T-helper 17 cell (primary cell): ENCODE results near the gene ZNF865. TPM values are rescaled to one million over a fixed set of nuclear protein-coding genes. Genes with fewer than 3 reads are reported as not detected.

Experiments
- ATAC-seq: fragments of 150-1000 bp; cut with Tn5 transposase; 2 replicates; pipeline ENCODE4 v1.10.0; 2021; ENCODE audit warnings: mild to moderate bottlenecking, moderate library complexity
- DNase-seq, 3 donors: peaks; one replicate each; pipeline versions ENCODE4 v3.0.0 to v3.0.0-alpha.2; 2020 to 2021
- H3K9me3 ChIP-seq: one replicate; pipeline ENCODE4 v1.7.0; 2013; ENCODE audit warnings: low read length, mild to moderate bottlenecking; ENCODE audit not compliant: control insufficient read depth, poor library complexity, severe bottlenecking
- H3K27ac Mint-ChIP-seq: one replicate; pipeline ENCODE4 v1.8.0; 2022; ENCODE audit warnings: mild to moderate bottlenecking, moderate library complexity, mixed read lengths
- H3K27me3 Mint-ChIP-seq: one replicate; pipeline ENCODE4 v1.8.0; 2022; ENCODE audit warnings: mixed read lengths
- H3K36me3 Mint-ChIP-seq: one replicate; pipeline ENCODE4 v1.8.0; 2022; ENCODE audit warnings: low read depth, mixed read lengths
- H3K4me1 Mint-ChIP-seq: one replicate; pipeline ENCODE4 v1.8.0; 2022; ENCODE audit warnings: mild to moderate bottlenecking, mixed read lengths
- H3K4me3 Mint-ChIP-seq: one replicate; pipeline ENCODE4 v1.8.0; 2022; ENCODE audit warnings: mild to moderate bottlenecking, moderate library complexity, mixed read lengths
- total RNA-seq, 4 donors: library from RNA in 2 of 4; stranded (reverse) in 2 of 4; gene quantifications; one replicate each; pipeline ENCODE4 v1.2.3 and lab custom pipeline; 2022 to 2026

The ZNF865 gene
- total RNA-seq, 2 donors from 2014 or later, result 12.6 to 12.8 TPM

- ATAC-seq (no peak), DNase-seq (no peak)
- Mint-ChIP-seq H3K36me3 (no peaks in the 10 kb centered on the region), H3K4me1 (peaks cover 17% of the 10 kb centered on the region), H3K4me3 (no peak overlapping the region), H3K27ac (no peak overlapping the region), H3K27me3 (no peaks in the 10 kb centered on the region)
- H3K9me3 ChIP-seq, result no peaks in the 10 kb centered on the region
Observed at GRCh38 chr19:55616395-55616875, 11.0 kb downstream of the ZNF865 start.

- ATAC-seq, result no peak
- H3K4me1 Mint-ChIP-seq, result peaks cover 11% of the 10 kb centered on the region
Observed at GRCh38 chr19:55617426-55617825, 12.0 kb downstream of the ZNF865 start.

GRCh38 chr19:55618426-55618825 is 13.0 kb downstream of the ZNF865 start:
- H3K9me3 ChIP-seq, result no peaks in the 10 kb centered on the region
- no peaks in the 10 kb centered on the region for H3K27me3 Mint-ChIP-seq
- H3K36me3 Mint-ChIP-seq, result no peaks in the 10 kb centered on the region
- DNase-seq (no peak), ATAC-seq (no peak)
- H3K27ac Mint-ChIP-seq, result no peak overlapping the region
- H3K4me1 Mint-ChIP-seq, result peaks cover 7% of the 10 kb centered on the region
- no peak overlapping the region for H3K4me3 Mint-ChIP-seq

More at GRCh38 chr19:55617426-55617825, 12.0 kb downstream of the ZNF865 start:
- no peak for DNase-seq
- no peak overlapping the region for H3K4me3 Mint-ChIP-seq
- no peaks in the 10 kb centered on the region for H3K27me3 Mint-ChIP-seq
- no peaks in the 10 kb centered on the region for H3K36me3 Mint-ChIP-seq
- H3K9me3 ChIP-seq, result no peaks in the 10 kb centered on the region
- H3K27ac Mint-ChIP-seq, result peak overlapping the region; percentile 51

DNA sequence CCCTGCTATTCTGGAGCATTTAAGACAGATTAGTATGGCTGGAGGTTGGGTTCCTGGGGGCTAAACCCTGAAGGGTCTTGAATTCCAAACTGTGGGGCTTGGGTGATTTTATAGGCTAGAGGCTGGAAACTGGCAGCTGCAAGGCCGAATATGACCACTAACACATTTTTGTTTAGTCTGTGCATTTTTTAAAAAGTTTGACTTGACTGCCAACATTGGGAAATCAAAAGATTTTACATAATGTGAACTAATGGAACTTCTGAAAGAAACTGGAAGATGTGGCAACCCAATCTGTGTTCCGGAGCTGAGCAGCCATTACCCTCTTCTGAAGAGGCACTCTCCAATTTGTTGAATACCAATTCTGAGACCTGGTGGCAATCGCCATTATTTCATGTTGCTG is 13.8 kb downstream of the ZNF865 start:
- Mint-ChIP-seq H3K4me1 (peaks cover 12% of the 10 kb centered on the region), H3K4me3 (no peak overlapping the region), H3K27ac (peak overlapping the region; percentile 11), H3K36me3 (no peaks in the 10 kb centered on the region), H3K27me3 (no peaks in the 10 kb centered on the region)
- DNase-seq (no peak), ATAC-seq (no peak)
- no peaks in the 10 kb centered on the region for H3K9me3 ChIP-seq

GRCh38 chr19:55620410-55621204 is 15.2 kb downstream of the ZNF865 start:
- ATAC-seq, result no peak
- no peak for DNase-seq
- peak overlapping the region; percentile 11 for H3K27ac Mint-ChIP-seq

GRCh38 chr19:55621205-55621672 is 15.8 kb downstream of the ZNF865 start:
- no peaks in the 10 kb centered on the region for H3K9me3 ChIP-seq
- ATAC-seq, result no peak
- Mint-ChIP-seq H3K36me3 (no peaks in the 10 kb centered on the region), H3K27me3 (no peaks in the 10 kb centered on the region), H3K4me3 (no peak overlapping the region), H3K27ac (no peak overlapping the region), H3K4me1 (peaks cover 20% of the 10 kb centered on the region)
- no peak for DNase-seq

More at GRCh38 chr19:55620410-55621204, 15.2 kb downstream of the ZNF865 start:
- H3K9me3 ChIP-seq, result no peaks in the 10 kb centered on the region
- no peaks in the 10 kb centered on the region for H3K36me3 Mint-ChIP-seq
- no peaks in the 10 kb centered on the region for H3K27me3 Mint-ChIP-seq
- H3K4me1 Mint-ChIP-seq, result peaks cover 19% of the 10 kb centered on the region
- no peak overlapping the region for H3K4me3 Mint-ChIP-seq

GRCh38 chr19:55621673-55622231 is 16.3 kb downstream of the ZNF865 start:
- no peak for ATAC-seq
- Mint-ChIP-seq H3K4me3 (no peak overlapping the region), H3K36me3 (no peaks in the 10 kb centered on the region), H3K4me1 (peaks cover 25% of the 10 kb centered on the region), H3K27me3 (no peaks in the 10 kb centered on the region), H3K27ac (no peak overlapping the region)
- H3K9me3 ChIP-seq, result no peaks in the 10 kb centered on the region
- no peak for DNase-seq

GRCh38 chr19:55622242-55622969 is 17.0 kb downstream of the ZNF865 start:
- H3K9me3 ChIP-seq, result no peaks in the 10 kb centered on the region
- Mint-ChIP-seq H3K4me1 (peaks cover 26% of the 10 kb centered on the region), H3K27ac (no peak overlapping the region), H3K36me3 (no peaks in the 10 kb centered on the region), H3K4me3 (no peak overlapping the region), H3K27me3 (no peaks in the 10 kb centered on the region)
- DNase-seq, result no peak
- ATAC-seq, result no peak

GRCh38 chr19:55623130-55623529 is 17.7 kb downstream of the ZNF865 start:
- ATAC-seq (no peak), DNase-seq (no peak)
- no peaks in the 10 kb centered on the region for H3K27me3 Mint-ChIP-seq
- H3K4me1 Mint-ChIP-seq, result peaks cover 28% of the 10 kb centered on the region
- H3K27ac Mint-ChIP-seq, result no peak overlapping the region
- no peak overlapping the region for H3K4me3 Mint-ChIP-seq
- no peaks in the 10 kb centered on the region for H3K9me3 ChIP-seq
- no peaks in the 10 kb centered on the region for H3K36me3 Mint-ChIP-seq

GRCh38 chr19:55623561-55623960 is 18.1 kb downstream of the ZNF865 start:
- H3K27ac Mint-ChIP-seq, result peak overlapping the region; percentile 94
- H3K9me3 ChIP-seq, result no peaks in the 10 kb centered on the region
- no peak overlapping the region for H3K4me3 Mint-ChIP-seq
- H3K4me1 Mint-ChIP-seq, result peaks cover 29% of the 10 kb centered on the region
- ATAC-seq (no peak), DNase-seq (no peak)
- H3K36me3 Mint-ChIP-seq, result no peaks in the 10 kb centered on the region
- no peaks in the 10 kb centered on the region for H3K27me3 Mint-ChIP-seq

- DNase-seq (peak; percentile 91 to 96 (median 95)), ATAC-seq (peak; percentile 74)
- H3K4me3 Mint-ChIP-seq, result peak within 1 kb of the TSS; percentile 91
Observed at GRCh38 chr19:55624109-55625003, 18.9 kb downstream of the ZNF865 start, which contains the start of gene ZNF784. Gene ZNF784 (minus strand): TSS chr19:55624566. CDS start chr19:55624561, 5 bp downstream.

DNA sequence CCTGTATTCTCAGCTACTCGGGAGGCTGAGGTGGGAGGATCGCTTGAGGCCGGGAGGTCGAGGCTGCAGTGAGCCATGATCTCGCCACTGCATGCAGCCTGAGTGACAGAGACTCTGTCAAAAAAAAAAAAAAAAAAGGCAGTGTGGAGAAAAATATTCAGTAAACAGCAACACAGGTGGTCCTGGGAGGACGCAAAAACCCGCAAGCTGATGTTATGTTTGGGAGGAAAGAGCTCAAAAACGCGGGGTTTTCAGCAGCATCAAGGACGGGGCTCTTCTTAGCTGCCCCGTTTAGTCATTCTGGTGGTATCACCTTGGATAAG is 19.5 kb downstream of the ZNF865 start:
- H3K36me3 Mint-ChIP-seq, result no peaks in the 10 kb centered on the region
- peaks cover 29% of the 10 kb centered on the region for H3K4me1 Mint-ChIP-seq
- ATAC-seq (no peak), DNase-seq (no peak)
- peak overlapping the region; percentile 91 for H3K4me3 Mint-ChIP-seq
- H3K27ac Mint-ChIP-seq, result peak overlapping the region; percentile 94
- no peaks in the 10 kb centered on the region for H3K9me3 ChIP-seq
- no peaks in the 10 kb centered on the region for H3K27me3 Mint-ChIP-seq

More at GRCh38 chr19:55624109-55625003, 18.9 kb downstream of the ZNF865 start, which contains the start of gene ZNF784:
- Mint-ChIP-seq H3K27me3 (no peaks in the 10 kb centered on the region), H3K36me3 (no peaks in the 10 kb centered on the region), H3K27ac (peak within 1 kb of the TSS; percentile 94), H3K4me1 (peaks cover 29% of the 10 kb centered on the region)
- no peaks in the 10 kb centered on the region for H3K9me3 ChIP-seq
